AG04450 (cell line): ENCODE measurements around the gene PIWIL1. TPM values are rescaled to one million over a fixed set of nuclear protein-coding genes. Genes with fewer than 3 reads are reported as not detected.

Experiments used
- CTCF ChIA-PET: fragments of 300-600, 350-600 bp; formaldehyde crosslinking; extraction: SDS; loops from one replicate; lab custom pipeline; 2022; ENCODE audit warnings: antibody characterized with exemption, inconsistent platforms; lab: Charles Lee
- POLR2A ChIA-PET: fragments of 350-600 bp; formaldehyde crosslinking; extraction: SDS; loops from one replicate; lab custom pipeline; 2021; ENCODE audit warnings: antibody characterized with exemption, inconsistent platforms; lab: Yijun Ruan, JAX
- DNase-seq: peaks from one replicate; pipeline ENCODE4 v3.0.0-alpha.2; 2011; ENCODE audit warnings: low read depth, low spot score
- H3K27ac ChIP-seq: one replicate; pipeline ENCODE4 v1.5.1; 2012; ENCODE audit warnings: low read depth, low read length, control low read depth
- H3K27me3 ChIP-seq: one replicate; pipeline ENCODE4 v1.6.0; 2012; ENCODE audit warnings: low read length; ENCODE audit not compliant: control insufficient read depth, insufficient read depth
- H3K4me3 ChIP-seq: 2 replicates; pipeline ENCODE4 v1.5.1; 2011; ENCODE audit warnings: mild to moderate bottlenecking, low read depth, low read length, control low read depth
- H3K9me3 ChIP-seq: 2 replicates; pipeline ENCODE4 v1.5.1; 2012; ENCODE audit warnings: low read length; ENCODE audit not compliant: control insufficient read depth, insufficient read depth
- polyA plus RNA-seq: library from polyadenylated mRNA; depleted of rRNA; stranded (reverse); fragments of >200 nt; gene quantifications from 2 replicates; pipeline ENCODE4 v1.2.3, GENCODE V29; 2011; rRNA removed
- TF ChIP-seq, protein P1 (sequence below): IDR thresholded peaks from 2 replicates; pipeline ENCODE4 v1.5.1; 2011; ENCODE audit warnings: low read depth, low read length, control low read depth, inconsistent platforms

Gene PIWIL1
- polyA plus RNA-seq, 1 experiment: not detected

GRCh38 chr12:130419116-130419515, 81.4 kb downstream of the PIWIL1 start:
- TF ChIP-seq, protein P1, sequence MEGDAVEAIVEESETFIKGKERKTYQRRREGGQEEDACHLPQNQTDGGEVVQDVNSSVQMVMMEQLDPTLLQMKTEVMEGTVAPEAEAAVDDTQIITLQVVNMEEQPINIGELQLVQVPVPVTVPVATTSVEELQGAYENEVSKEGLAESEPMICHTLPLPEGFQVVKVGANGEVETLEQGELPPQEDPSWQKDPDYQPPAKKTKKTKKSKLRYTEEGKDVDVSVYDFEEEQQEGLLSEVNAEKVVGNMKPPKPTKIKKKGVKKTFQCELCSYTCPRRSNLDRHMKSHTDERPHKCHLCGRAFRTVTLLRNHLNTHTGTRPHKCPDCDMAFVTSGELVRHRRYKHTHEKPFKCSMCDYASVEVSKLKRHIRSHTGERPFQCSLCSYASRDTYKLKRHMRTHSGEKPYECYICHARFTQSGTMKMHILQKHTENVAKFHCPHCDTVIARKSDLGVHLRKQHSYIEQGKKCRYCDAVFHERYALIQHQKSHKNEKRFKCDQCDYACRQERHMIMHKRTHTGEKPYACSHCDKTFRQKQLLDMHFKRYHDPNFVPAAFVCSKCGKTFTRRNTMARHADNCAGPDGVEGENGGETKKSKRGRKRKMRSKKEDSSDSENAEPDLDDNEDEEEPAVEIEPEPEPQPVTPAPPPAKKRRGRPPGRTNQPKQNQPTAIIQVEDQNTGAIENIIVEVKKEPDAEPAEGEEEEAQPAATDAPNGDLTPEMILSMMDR: no peak
- no peak overlapping the region for H3K4me3 ChIP-seq
- ChIA-PET CTCF (no interaction called here), POLR2A (no interaction called here)
- DNase-seq: no peak
- H3K27ac ChIP-seq: no peak overlapping the region
- H3K27me3 ChIP-seq: no peaks in the 10 kb centered on the region
- H3K9me3 ChIP-seq: peaks cover 39% of the 10 kb centered on the region

- Histone ChIP-seq H3K27me3 (no peaks in the 10 kb centered on the region), H3K27ac (no peak overlapping the region), H3K9me3 (peaks cover 44% of the 10 kb centered on the region), H3K4me3 (no peak overlapping the region)
- TF ChIP-seq, protein P1: no peak
- CTCF ChIA-PET: no interaction called here
- POLR2A ChIA-PET: no interaction called here
- DNase-seq: no peak
These were observed 82.4 kb downstream of the PIWIL1 start for GRCh38 chr12:130420071-130420470.

- peaks cover 62% of the 10 kb centered on the region for H3K9me3 ChIP-seq
- POLR2A ChIA-PET: no interaction called here
- CTCF ChIA-PET: no interaction called here
- no peak for DNase-seq
- no peak overlapping the region for H3K27ac ChIP-seq
- TF ChIP-seq, protein P1: no peak
- no peak overlapping the region for H3K4me3 ChIP-seq
- no peaks in the 10 kb centered on the region for H3K27me3 ChIP-seq
These were observed 84.2 kb downstream of the PIWIL1 start for GRCh38 chr12:130421896-130422295.

Other genes with a start within 250 kb of the PIWIL1 start
- not detected in 2 replicates for gene FZD10, start 175.4 kb upstream of the PIWIL1 start, polyA plus RNA-seq